GM18870 (cell line): Measurements from ENCODE around the gene OXLD1.

Source experiments
- ATAC-seq: cut with Tn5 transposase; IDR thresholded peaks from one replicate; pipeline ENCODE4 v1.9.1; 2021; ENCODE audit warnings: moderate library complexity; ENCODE audit not compliant: unreplicated experiment

The OXLD1 gene

GRCh38 chr17:81702934-81703746, 36.7 kb upstream of the OXLD1 start, which contains the start of gene MRPL12:
Gene MRPL12 (plus strand): TSS chr17:81703367. CDS start chr17:81703502, 135 bp downstream.
- peak; percentile 69 for ATAC-seq

- no peak for ATAC-seq
Observed at GRCh38 chr17:81701288-81702071, 35.1 kb upstream of the OXLD1 start.

GRCh38 chr17:81700353-81701287, 34.2 kb upstream of the OXLD1 start:
- ATAC-seq, result no peak

GRCh38 chr17:81697261-81698044, 31.0 kb upstream of the OXLD1 start:
- ATAC-seq, result no peak

- ATAC-seq, result no peak
Observed at GRCh38 chr17:81696218-81696941, 30.0 kb upstream of the OXLD1 start.

GRCh38 chr17:81695801-81696200, 29.4 kb upstream of the OXLD1 start:
- ATAC-seq, result no peak

- ATAC-seq, result no peak
Observed at GRCh38 chr17:81695211-81695610, 28.8 kb upstream of the OXLD1 start.

- no peak for ATAC-seq
Observed at GRCh38 chr17:81694810-81695209, 28.4 kb upstream of the OXLD1 start.

- ATAC-seq, result no peak
Observed at GRCh38 chr17:81693509-81694210, 27.3 kb upstream of the OXLD1 start.

GRCh38 chr17:81691608-81692007, 25.2 kb upstream of the OXLD1 start:
- no peak for ATAC-seq

- ATAC-seq, result no peak
Observed at GRCh38 chr17:81691196-81691595, 24.8 kb upstream of the OXLD1 start.

- no peak for ATAC-seq
Observed at GRCh38 chr17:81690549-81690948, 24.1 kb upstream of the OXLD1 start.

GRCh38 chr17:81690066-81690465, 23.7 kb upstream of the OXLD1 start:
- ATAC-seq, result no peak

- no peak for ATAC-seq
Observed at GRCh38 chr17:81688616-81689015, 22.2 kb upstream of the OXLD1 start.

- ATAC-seq, result no peak
Observed at GRCh38 chr17:81687770-81688541, 21.6 kb upstream of the OXLD1 start.

- ATAC-seq, result no peak
Observed at GRCh38 chr17:81686614-81687013, 20.2 kb upstream of the OXLD1 start.

- no peak for ATAC-seq
Observed at GRCh38 chr17:81685108-81685507, 18.7 kb upstream of the OXLD1 start.

- no peak for ATAC-seq
Observed at GRCh38 chr17:81684442-81684911, 18.1 kb upstream of the OXLD1 start.
